OCI-LY7 (cell line): ENCODE results near the gene OR8D2.

Experiments used
- EZH2phosphoT487 ChIP-seq: fragments of 200-600 bp; sonication (generic); IDR thresholded peaks from 2 replicates; pipeline ENCODE4 v1.6.1; 2018; ENCODE audit warnings: low read depth, borderline replicate concordance, mild to moderate bottlenecking, mixed run types, antibody characterized with exemption, low read length, moderate library complexity, mixed read lengths
- TF ChIP-seq, protein P1 (sequence below): fragments of 200-600 bp; sonication (generic); conservative IDR thresholded peaks from 2 replicates; pipeline ENCODE4 v1.5.1; 2014; ENCODE audit warnings: mild to moderate bottlenecking, antibody characterized with exemption, low read length, moderate library complexity, mixed read lengths

DNA sequence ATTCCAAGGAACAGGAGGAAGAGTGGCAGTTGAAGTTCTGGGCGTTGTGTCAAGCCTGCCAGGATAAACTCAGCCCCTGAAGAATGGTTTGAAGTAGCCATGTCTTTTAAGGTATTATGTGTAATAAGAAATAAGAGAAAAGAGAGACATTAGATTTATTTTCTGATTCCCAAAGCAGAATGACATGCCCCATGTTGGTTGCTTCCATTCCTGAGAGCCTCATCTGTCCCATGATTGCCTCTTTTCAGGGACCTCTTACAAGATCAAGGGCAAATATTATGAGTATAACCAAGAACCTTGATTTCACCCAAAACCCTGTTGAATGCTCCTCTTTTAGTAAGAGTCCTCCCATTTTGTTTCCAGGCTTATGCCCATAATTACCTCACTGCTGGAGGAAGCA lies at the start of gene OR8D2:
- TF ChIP-seq, protein P1, sequence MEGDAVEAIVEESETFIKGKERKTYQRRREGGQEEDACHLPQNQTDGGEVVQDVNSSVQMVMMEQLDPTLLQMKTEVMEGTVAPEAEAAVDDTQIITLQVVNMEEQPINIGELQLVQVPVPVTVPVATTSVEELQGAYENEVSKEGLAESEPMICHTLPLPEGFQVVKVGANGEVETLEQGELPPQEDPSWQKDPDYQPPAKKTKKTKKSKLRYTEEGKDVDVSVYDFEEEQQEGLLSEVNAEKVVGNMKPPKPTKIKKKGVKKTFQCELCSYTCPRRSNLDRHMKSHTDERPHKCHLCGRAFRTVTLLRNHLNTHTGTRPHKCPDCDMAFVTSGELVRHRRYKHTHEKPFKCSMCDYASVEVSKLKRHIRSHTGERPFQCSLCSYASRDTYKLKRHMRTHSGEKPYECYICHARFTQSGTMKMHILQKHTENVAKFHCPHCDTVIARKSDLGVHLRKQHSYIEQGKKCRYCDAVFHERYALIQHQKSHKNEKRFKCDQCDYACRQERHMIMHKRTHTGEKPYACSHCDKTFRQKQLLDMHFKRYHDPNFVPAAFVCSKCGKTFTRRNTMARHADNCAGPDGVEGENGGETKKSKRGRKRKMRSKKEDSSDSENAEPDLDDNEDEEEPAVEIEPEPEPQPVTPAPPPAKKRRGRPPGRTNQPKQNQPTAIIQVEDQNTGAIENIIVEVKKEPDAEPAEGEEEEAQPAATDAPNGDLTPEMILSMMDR = no peak
- no peak for TF ChIP-seq EZH2phosphoT487
